GM11168 (cell line): ENCODE measurements around the gene MYOD1.

Experiments
- in situ Hi-C: fragments of 300-500 bp; cut with MboI; formaldehyde crosslinking; loops from one replicate; pipeline ENCODE4 v1.12.0; 2022; ENCODE audit warnings: low sequenced_read_pairs; ENCODE audit not compliant: unreplicated experiment

MYOD1 gene

GRCh38 chr11:17719028-17719937, at the start of gene MYOD1:
Gene MYOD1 (plus strand): TSS chr11:17719571. CDS start chr11:17719783, 212 bp downstream.
- in situ Hi-C loops, result no loop called here

DNA sequence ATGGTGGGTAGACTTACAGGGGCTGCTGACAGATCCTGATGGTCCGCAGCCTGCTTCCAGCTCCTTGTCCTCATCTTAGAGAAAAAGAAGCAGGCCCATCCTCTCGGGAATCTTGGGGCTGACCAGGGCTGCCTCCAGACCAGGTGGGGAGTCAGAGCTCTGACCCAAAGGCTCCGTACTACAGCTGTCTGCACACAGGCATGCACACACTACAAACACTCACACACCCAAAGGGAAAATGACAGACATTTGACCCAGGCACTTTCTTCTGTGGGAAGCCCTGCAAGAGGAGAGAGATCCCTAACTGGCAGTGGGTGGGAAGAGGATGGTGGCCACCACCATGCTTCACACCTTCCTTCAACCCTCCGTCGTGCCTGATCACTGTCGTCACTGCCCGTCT, 46.9 kb upstream of the MYOD1 start:
- in situ Hi-C loops, result no loop called here

DNA sequence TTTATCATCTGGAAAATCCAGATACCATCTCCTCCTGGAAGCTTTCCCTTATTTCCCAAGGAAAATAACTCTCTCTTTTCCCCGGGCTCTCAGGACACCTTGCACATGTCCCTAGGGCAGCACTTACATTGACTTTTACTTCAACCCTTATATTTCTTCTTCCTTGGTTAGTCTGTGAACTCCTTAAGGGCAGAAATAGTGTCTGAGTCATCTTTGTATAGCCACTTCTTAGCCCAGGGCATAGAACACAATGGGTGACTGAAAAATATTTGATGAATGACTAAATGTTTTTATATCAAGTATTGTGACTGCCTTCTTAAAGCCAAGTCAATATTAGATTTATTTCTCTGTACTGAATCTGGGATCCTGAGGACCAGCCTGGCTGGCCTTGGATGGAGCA, 45.4 kb upstream of the MYOD1 start:
- in situ Hi-C loops, result no loop called here

DNA sequence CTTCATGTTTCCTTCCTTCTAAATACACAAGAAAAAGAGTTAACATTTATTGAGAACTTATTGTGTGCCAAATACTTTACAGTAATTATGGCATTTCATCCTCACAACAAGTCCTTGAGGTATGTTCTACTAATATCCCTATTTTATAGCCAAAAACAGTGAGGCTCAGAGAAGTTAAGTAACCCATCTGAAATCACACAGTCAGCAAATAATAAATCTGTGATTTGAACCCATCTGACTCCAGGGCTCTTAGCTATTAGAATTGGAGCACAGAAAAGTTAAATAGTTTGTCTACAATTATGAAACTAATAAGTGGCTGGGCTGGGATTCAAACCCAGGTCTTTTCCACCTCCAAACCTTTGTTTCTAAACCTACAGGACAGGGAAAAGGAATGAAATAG, 36.5 kb upstream of the MYOD1 start:
- in situ Hi-C loops, result no loop called here

GRCh38 chr11:17683377-17684161, 35.8 kb upstream of the MYOD1 start:
- in situ Hi-C loops, result no loop called here

- in situ Hi-C loops, result no loop called here
Measured at GRCh38 chr11:17684550-17684949, 34.8 kb upstream of the MYOD1 start.

DNA sequence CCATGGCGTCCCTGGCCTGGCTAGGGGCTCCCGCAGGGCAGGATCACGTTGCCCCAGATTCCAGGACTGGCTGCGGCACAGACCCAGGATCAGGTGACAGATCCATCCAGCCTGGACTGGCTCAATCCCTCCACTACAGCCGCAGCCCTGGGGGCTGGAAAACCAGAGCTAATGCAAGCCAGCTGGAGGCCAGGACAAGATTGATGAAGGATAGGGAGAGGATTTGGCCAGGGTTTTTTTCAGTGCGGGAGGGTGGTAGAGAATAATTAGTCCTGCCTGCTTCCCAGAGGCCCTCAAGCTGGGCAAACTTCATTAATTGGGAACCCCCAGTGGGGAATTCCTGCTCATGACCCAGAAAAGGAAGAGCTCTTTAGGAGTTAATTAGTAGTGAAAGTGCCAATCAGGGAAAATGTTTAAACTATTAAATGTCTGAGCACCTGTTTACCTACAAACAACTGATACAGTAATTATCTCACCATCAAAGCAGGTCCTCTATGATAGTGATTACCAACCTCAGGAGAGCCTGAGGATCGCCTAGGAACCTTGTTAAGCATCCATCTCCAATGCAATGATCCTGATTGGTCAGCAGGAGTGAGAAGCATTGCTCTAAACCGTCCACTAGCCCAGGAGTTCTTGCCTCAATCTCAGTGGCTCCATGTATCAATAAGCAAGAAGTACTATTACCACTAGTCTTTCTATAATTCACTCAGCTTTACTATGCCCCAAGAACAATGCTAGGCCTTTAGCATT, 33.0 kb upstream of the MYOD1 start:
- in situ Hi-C loops, result no loop called here

- in situ Hi-C loops, result no loop called here
Measured at GRCh38 chr11:17687946-17688670, 31.3 kb upstream of the MYOD1 start.

DNA sequence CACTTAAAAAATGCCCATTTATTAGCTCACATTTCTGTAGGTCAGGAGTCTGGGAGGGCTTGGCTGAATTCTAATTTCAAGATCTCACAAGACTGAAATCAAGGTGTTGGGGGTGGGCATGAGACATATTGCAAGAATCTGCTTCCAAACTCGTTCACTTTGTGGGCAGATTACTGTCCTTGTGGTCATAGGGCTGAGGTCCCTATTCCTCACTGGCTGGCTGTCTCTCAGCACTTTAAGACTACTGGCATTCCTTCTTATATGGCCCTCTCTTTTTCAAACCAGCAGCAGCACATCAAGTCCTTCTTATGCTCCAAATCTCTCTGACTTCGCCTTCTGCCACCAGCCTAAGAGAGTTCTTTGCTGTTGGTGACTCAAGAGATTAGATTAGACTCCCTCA, 27.8 kb upstream of the MYOD1 start:
- in situ Hi-C loops, result no loop called here

GRCh38 chr11:17691976-17692375, 27.4 kb upstream of the MYOD1 start:
- in situ Hi-C loops, result no loop called here

DNA sequence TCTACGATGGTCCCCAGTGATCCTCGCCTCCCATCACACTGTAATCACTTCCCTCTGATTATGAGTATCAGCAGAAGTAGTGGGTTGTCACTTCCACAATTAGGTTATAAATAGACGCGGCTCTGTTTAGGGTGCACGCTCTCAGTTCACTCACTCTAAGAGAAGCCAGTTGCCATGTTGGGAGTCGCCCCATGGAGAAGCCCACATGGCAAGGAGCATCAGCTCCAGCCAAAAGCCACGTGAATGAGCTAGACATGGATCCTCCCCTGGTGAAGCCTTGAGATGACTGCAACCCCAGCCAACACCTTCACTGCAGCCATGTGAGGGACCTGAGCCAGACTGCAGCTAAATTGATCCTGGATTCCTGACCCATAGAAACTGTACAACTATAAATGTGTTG, 26.4 kb upstream of the MYOD1 start:
- in situ Hi-C loops, result no loop called here

- in situ Hi-C loops, result no loop called here
Measured at GRCh38 chr11:17693531-17693930, 25.8 kb upstream of the MYOD1 start.

DNA sequence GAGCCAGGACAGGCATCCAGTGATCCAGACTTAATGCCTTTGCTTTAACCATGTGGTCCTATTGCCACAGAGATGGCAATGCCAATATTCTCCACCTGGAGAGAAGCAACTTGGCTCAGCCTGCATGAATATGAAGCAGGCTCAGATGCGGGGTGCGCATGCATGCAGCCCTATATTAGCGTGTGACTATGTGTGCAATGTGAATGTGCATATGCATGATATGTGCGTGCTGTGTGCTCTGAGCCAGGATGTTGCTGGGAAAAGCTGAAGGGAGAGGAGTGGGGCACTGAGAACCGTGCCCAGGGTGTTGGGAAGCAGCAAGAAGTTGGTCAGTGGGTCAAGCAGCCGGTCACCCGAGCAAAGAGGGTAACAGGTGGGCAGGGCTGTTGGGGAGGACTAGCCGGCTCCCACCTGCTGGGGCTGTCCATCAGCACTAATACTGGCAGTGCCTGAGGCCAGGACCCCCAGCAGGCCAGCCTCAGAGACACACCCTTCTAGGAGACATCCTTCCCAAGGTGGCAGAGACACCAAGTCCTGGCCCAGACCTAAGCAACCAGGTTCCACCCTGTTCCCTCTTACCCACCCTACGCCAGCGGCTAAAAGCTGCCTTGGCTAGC, 24.8 kb upstream of the MYOD1 start:
- in situ Hi-C loops, result no loop called here

GRCh38 chr11:17695454-17696441, 23.6 kb upstream of the MYOD1 start:
- in situ Hi-C loops, result no loop called here

DNA sequence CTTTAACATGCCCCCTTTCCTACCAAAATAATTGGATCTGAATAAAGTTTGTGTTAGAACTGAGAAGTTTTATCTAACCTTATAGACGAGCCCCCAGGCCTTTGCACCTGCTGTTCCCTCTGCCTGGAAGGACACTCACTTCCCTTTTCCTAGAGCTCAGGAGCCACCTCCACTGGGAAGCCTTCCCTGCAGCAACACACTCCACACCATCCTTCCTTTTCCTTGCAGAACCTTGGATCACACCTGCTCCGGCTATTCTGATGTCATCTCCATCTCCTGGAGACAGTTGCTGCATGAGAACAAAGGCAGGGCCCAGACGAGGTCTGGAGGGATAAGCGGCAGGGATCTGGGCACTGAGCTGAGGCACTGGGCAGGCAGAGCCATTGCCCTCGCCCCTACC, 22.6 kb upstream of the MYOD1 start:
- in situ Hi-C loops, result no loop called here

GRCh38 chr11:17697175-17697949, 22.0 kb upstream of the MYOD1 start:
- in situ Hi-C loops, result no loop called here

DNA sequence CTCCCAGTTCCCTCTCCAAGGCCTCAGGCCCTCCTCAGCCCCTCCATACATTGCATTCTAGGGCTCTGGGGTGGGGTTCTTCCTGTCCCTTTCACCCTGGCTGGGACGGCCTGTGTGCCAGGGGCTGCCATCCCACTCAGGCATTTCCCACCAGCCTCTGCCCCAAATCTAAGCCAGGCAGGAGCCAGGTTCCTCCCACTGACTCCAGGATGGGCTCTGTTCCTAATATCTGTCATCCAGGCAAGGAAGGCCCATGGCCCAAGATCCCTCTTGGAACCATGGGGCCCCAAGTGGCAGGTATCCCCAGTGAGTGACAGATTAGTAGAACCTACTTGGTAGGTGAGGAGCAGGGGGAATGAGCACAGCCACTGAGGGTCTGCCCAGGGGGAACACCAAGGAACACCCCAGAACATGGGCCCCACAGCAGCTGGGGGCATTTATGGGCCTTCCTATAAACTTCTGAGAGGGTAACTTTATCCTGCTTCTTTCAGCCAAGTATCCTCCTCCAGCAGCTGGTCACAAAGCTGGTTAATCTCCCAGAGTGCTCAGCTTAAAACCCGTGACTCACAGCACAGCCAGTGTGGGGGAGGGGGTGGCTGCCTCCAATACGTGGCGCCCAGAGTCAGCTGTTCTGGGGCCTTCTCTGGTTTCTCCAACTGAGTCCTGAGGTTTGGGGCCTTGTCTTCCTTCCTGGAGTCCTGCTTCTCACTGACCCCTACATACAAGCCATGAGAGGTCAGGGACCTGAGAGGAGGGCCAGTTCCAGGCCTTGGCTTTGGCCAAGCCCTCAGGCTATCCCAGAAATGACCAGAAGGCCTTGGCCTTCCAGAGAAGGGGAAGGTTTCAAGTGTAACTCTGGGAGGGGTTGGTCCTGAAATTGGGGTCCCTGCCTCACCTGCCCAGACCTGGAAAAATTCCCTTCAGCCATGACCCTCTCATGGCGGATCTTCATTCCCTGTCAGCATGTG, 19.9 kb upstream of the MYOD1 start:
- in situ Hi-C loops, result no loop called here
